Activated CD4-positive, alpha-beta T cell treated with anti-CD3 and anti-CD28 coated beads, Interleukin-10, Interleukin-2, amounts not matched to agents 100 ng/mL and 50 ng/mL, durations not matched to agents 16 hours and 8 hours (primary cell): Measurements from ENCODE around the gene GMPS.
"Not testable (repeated sequence)": the region's sequence is repeated elsewhere in the genome, so short reads cannot be mapped to it uniquely, and the experiment has no call there.

Experiments used
- DNase-seq: peaks from one replicate; pipeline ENCODE4 v3.0.0-alpha.2; 2020

GMPS gene

GRCh38 chr3:155870133-155870944 lies at the start of gene GMPS:
Gene GMPS, plus strand, starts transcription at chr3:155870650. Its CDS starts 221 bp downstream, at chr3:155870871.
- DNase-seq, result peak; percentile 98

GRCh38 chr3:155828490-155829098 lies 41.9 kb upstream of the GMPS start:
- DNase-seq, result not testable (repeated sequence)

- DNase-seq, result no peak
Observed at GRCh38 chr3:155835341-155836071, 34.9 kb upstream of the GMPS start.

GRCh38 chr3:155843569-155843968 lies 26.9 kb upstream of the GMPS start:
- no peak for DNase-seq

GRCh38 chr3:155846119-155846518 lies 24.3 kb upstream of the GMPS start:
- no peak for DNase-seq

GRCh38 chr3:155847993-155848392 lies 22.5 kb upstream of the GMPS start:
- no peak for DNase-seq

- not testable (repeated sequence) for DNase-seq
Observed at GRCh38 chr3:155849404-155849803, 21.0 kb upstream of the GMPS start.

GRCh38 chr3:155852341-155852740 lies 18.1 kb upstream of the GMPS start:
- DNase-seq, result no peak

- DNase-seq, result peak; percentile 37
Observed at GRCh38 chr3:155853214-155854140, 17.0 kb upstream of the GMPS start.

- DNase-seq, result peak; percentile 99
Observed at GRCh38 chr3:155854141-155854940, 16.1 kb upstream of the GMPS start, which contains the start of gene SLC33A1. Gene SLC33A1, minus strand, starts transcription at chr3:155854427. Its CDS starts 430 bp downstream, at chr3:155853997.

GRCh38 chr3:155859859-155860258 lies 10.6 kb upstream of the GMPS start:
- DNase-seq, result no peak

GRCh38 chr3:155860424-155860823 lies 10.0 kb upstream of the GMPS start:
- DNase-seq, result not testable (repeated sequence)

GRCh38 chr3:155861476-155862183 lies 8.8 kb upstream of the GMPS start:
- no peak for DNase-seq

GRCh38 chr3:155862290-155862982 lies 8.0 kb upstream of the GMPS start:
- DNase-seq, result peak; percentile 89

GRCh38 chr3:155863072-155863784 lies 7.2 kb upstream of the GMPS start:
- no peak for DNase-seq

GRCh38 chr3:155869691-155870090 lies 759 bp upstream of the GMPS start:
- DNase-seq, result no peak

GRCh38 chr3:155870945-155871745 lies 695 bp downstream of the GMPS start:
- DNase-seq, result peak; percentile 60

- DNase-seq, result no peak
Observed at GRCh38 chr3:155871746-155872158, 1.3 kb downstream of the GMPS start.
